ENCODE results near the gene DRG2.

The DRG2 gene

DNA sequence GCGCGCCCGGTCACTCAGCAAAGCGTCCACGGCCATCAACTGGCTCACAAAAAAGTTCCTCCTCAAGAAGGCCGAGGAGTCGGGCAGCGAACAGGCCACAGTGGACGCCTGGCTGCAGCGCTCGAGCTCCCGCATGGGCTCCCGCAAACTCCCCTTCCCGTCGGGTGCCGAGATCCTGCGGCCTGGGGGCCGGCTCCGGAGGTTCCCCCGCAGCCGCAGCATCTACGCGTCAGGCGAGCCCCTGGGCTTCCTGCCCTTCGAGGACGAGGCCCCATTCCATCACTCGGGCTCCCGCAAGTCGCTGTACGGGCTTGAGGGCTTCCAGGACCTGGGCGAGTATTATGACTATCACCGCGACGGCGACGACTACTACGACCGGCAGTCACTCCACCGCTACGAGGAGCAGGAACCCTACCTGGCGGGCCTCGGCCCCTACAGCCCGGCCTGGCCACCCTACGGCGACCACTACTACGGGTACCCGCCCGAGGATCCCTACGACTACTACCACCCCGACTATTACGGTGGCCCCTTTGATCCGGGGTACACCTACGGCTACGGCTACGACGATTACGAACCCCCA, 31.5 kb downstream of the DRG2 start:
- Histone ChIP-seq H3K23ac (ENCODE audit: low read length in 2 of 2) (no peak overlapping the region), H3K4me2 (ENCODE audit: low read length, poor library complexity, severe bottlenecking) (no peak overlapping the region), H4K91ac (ENCODE audit: low read length) (no peak overlapping the region), H2AK5ac (ENCODE audit: low read length, severe bottlenecking) (no peak overlapping the region), H3K9ac (ENCODE audit: low read length) (no peak overlapping the region), H3K36me3 (ENCODE audit: control insufficient read depth in 1 of 2, insufficient read depth in 2 of 2, low read depth in 1 of 2, low read length in 2 of 2) (no peaks in the 10 kb centered on the region), H3K18ac (ENCODE audit: low read depth in 1 of 2, low read length in 2 of 2) (no peak overlapping the region), H3K4me1 (ENCODE audit: control insufficient read depth, insufficient read depth, low read depth, low read length) (peaks cover 9% of the 10 kb centered on the region), H2BK15ac (ENCODE audit: low read depth, poor library complexity, severe bottlenecking) (no peak overlapping the region), H2BK120ac (ENCODE audit: low read depth, low read length) (no peak overlapping the region), H3K14ac (ENCODE audit: low read length in 2 of 2) (no peak overlapping the region), H3K79me1 (replicated peaks; ENCODE audit: low read length, poor library complexity, severe bottlenecking) (no peaks in the 10 kb centered on the region), H3K4ac (ENCODE audit: low read depth in 1 of 2, low read length in 2 of 2) (no peak overlapping the region), H3K27ac (ENCODE audit: low read length, poor library complexity, severe bottlenecking) (no peak overlapping the region), H3K9me3 (ENCODE audit: control insufficient read depth, low read length) (no peaks in the 10 kb centered on the region), H4K8ac (ENCODE audit: low read length) (no peak overlapping the region), H2BK12ac (ENCODE audit: low read length in 2 of 2) (no peak overlapping the region), H2BK5ac (ENCODE audit: low read depth, low read length, poor library complexity, severe bottlenecking) (no peak overlapping the region), H3K27me3 (ENCODE audit: control insufficient read depth in 1 of 2, insufficient read depth in 1 of 2, low read length in 2 of 2) (peaks cover 0 to 20% of the 10 kb centered on the region in 2 experiments), H3K4me3 (ENCODE audit: insufficient read depth in 1 of 2, low read depth in 1 of 2, low read length in 2 of 2) (no peak overlapping the region), H2AFZ (ENCODE audit: low read depth, low read length) (no peak overlapping the region)
- WGBS, result 97% methylated on average over 57 of the region's 57 CpGs
- DNase-seq, result no peak

- Histone ChIP-seq H3K4me2 (ENCODE audit: low read length, poor library complexity, severe bottlenecking) (no peak overlapping the region), H2AFZ (ENCODE audit: low read depth, low read length) (no peak overlapping the region), H3K27me3 (ENCODE audit: control insufficient read depth in 1 of 2, insufficient read depth in 1 of 2, low read length in 2 of 2) (peaks cover 0 to 26% of the 10 kb centered on the region in 2 experiments), H3K23ac (ENCODE audit: low read length in 2 of 2) (no peak overlapping the region), H3K18ac (ENCODE audit: low read depth in 1 of 2, low read length in 2 of 2) (no peak overlapping the region), H2BK5ac (ENCODE audit: low read depth, low read length, poor library complexity, severe bottlenecking) (no peak overlapping the region), H3K79me1 (replicated peaks; ENCODE audit: low read length, poor library complexity, severe bottlenecking) (no peaks in the 10 kb centered on the region), H2BK15ac (ENCODE audit: low read depth, poor library complexity, severe bottlenecking) (no peak overlapping the region), H2BK120ac (ENCODE audit: low read depth, low read length) (no peak overlapping the region), H3K14ac (ENCODE audit: low read length in 2 of 2) (no peak overlapping the region), H3K4ac (ENCODE audit: low read depth in 1 of 2, low read length in 2 of 2) (no peak overlapping the region), H4K8ac (ENCODE audit: low read length) (no peak overlapping the region), H2BK12ac (ENCODE audit: low read length in 2 of 2) (no peak overlapping the region), H3K9me3 (ENCODE audit: control insufficient read depth, low read length) (no peaks in the 10 kb centered on the region), H3K4me3 (ENCODE audit: insufficient read depth in 1 of 2, low read depth in 1 of 2, low read length in 2 of 2) (no peak overlapping the region), H3K36me3 (ENCODE audit: control insufficient read depth in 1 of 2, insufficient read depth in 2 of 2, low read depth in 1 of 2, low read length in 2 of 2) (no peaks in the 10 kb centered on the region), H3K27ac (ENCODE audit: low read length, poor library complexity, severe bottlenecking) (no peak overlapping the region), H2AK5ac (ENCODE audit: low read length, severe bottlenecking) (no peak overlapping the region), H3K9ac (ENCODE audit: low read length) (no peak overlapping the region), H4K91ac (ENCODE audit: low read length) (no peak overlapping the region), H3K4me1 (ENCODE audit: control insufficient read depth, insufficient read depth, low read depth, low read length) (peaks cover 5% of the 10 kb centered on the region)
- DNase-seq, result no peak
- WGBS, result 97% methylated on average over 30 of the region's 30 CpGs
Measured at GRCh38 chr17:18119938-18120337, 32.2 kb downstream of the DRG2 start.

DNA sequence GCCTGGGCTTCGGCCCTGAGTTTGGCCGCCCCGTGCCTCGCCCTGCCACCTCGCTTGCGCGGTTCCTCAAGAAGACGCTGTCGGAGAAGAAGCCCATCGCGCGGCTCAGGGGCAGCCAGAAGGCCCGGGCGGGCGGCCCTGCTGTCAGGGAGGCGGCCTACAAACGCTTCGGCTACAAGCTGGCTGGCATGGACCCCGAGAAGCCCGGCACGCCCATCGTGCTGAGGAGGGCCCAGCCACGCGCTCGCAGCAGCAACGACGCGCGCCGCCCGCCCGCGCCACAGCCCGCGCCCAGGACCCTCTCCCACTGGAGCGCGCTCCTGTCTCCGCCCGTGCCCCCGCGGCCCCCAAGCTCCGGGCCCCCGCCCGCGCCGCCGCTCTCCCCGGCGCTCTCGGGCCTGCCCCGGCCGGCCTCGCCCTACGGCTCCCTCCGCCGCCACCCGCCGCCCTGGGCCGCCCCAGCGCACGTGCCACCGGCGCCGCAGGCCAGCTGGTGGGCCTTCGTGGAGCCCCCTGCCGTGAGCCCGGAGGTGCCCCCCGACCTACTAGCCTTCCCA, 32.8 kb downstream of the DRG2 start:
- Histone ChIP-seq H3K9me3 (ENCODE audit: control insufficient read depth, low read length) (no peaks in the 10 kb centered on the region), H2BK15ac (ENCODE audit: low read depth, poor library complexity, severe bottlenecking) (no peak overlapping the region), H3K36me3 (ENCODE audit: control insufficient read depth in 1 of 2, insufficient read depth in 2 of 2, low read depth in 1 of 2, low read length in 2 of 2) (no peaks in the 10 kb centered on the region), H3K27me3 (ENCODE audit: control insufficient read depth in 1 of 2, insufficient read depth in 1 of 2, low read length in 2 of 2) (peaks cover 0 to 29% of the 10 kb centered on the region in 2 experiments), H3K4me1 (ENCODE audit: control insufficient read depth, insufficient read depth, low read depth, low read length) (peaks cover 4% of the 10 kb centered on the region), H2BK12ac (ENCODE audit: low read length in 2 of 2) (no peak overlapping the region), H3K4me2 (ENCODE audit: low read length, poor library complexity, severe bottlenecking) (no peak overlapping the region), H2AK5ac (ENCODE audit: low read length, severe bottlenecking) (no peak overlapping the region), H2BK5ac (ENCODE audit: low read depth, low read length, poor library complexity, severe bottlenecking) (no peak overlapping the region), H2AFZ (ENCODE audit: low read depth, low read length) (no peak overlapping the region), H3K27ac (ENCODE audit: low read length, poor library complexity, severe bottlenecking) (no peak overlapping the region), H3K4ac (ENCODE audit: low read depth in 1 of 2, low read length in 2 of 2) (no peak overlapping the region), H4K91ac (ENCODE audit: low read length) (no peak overlapping the region), H4K8ac (ENCODE audit: low read length) (no peak overlapping the region), H3K9ac (ENCODE audit: low read length) (no peak overlapping the region), H3K79me1 (replicated peaks; ENCODE audit: low read length, poor library complexity, severe bottlenecking) (no peaks in the 10 kb centered on the region), H3K23ac (ENCODE audit: low read length in 2 of 2) (no peak overlapping the region), H3K18ac (ENCODE audit: low read depth in 1 of 2, low read length in 2 of 2) (no peak overlapping the region), H3K4me3 (ENCODE audit: insufficient read depth in 1 of 2, low read depth in 1 of 2, low read length in 2 of 2) (no peak overlapping the region), H2BK120ac (ENCODE audit: low read depth, low read length) (no peak overlapping the region), H3K14ac (ENCODE audit: low read length in 2 of 2) (no peak overlapping the region)
- DNase-seq, result no peak
- 97% methylated on average over 68 of the region's 68 CpGs for WGBS

GRCh38 chr17:18121144-18121910, 33.6 kb downstream of the DRG2 start:
- no peak overlapping the region for H2AK5ac ChIP-seq (ENCODE audit: low read length, severe bottlenecking)
- H2BK12ac ChIP-seq (ENCODE audit: low read length in 2 of 2), result no peak overlapping the region
- H2AFZ ChIP-seq (ENCODE audit: low read depth, low read length), result no peak overlapping the region
- H3K9me3 ChIP-seq (ENCODE audit: control insufficient read depth, low read length), result no peaks in the 10 kb centered on the region
- no peak overlapping the region for H3K9ac ChIP-seq (ENCODE audit: low read length)
- no peak overlapping the region for H2BK120ac ChIP-seq (ENCODE audit: low read depth, low read length)
- H3K23ac ChIP-seq (ENCODE audit: low read length in 2 of 2), result no peak overlapping the region
- no peak overlapping the region for H4K91ac ChIP-seq (ENCODE audit: low read length)
- H2BK15ac ChIP-seq (ENCODE audit: low read depth, poor library complexity, severe bottlenecking), result no peak overlapping the region
- H3K4ac ChIP-seq (ENCODE audit: low read depth in 1 of 2, low read length in 2 of 2), result no peak overlapping the region
- WGBS, result 96% methylated on average over 54 of the region's 54 CpGs
- no peak overlapping the region for H3K27ac ChIP-seq (ENCODE audit: low read length, poor library complexity, severe bottlenecking)
- no peaks in the 10 kb centered on the region for H3K36me3 ChIP-seq (ENCODE audit: control insufficient read depth in 1 of 2, insufficient read depth in 2 of 2, low read depth in 1 of 2, low read length in 2 of 2)
- H3K14ac ChIP-seq (ENCODE audit: low read length in 2 of 2), result no peak overlapping the region
- H3K18ac ChIP-seq (ENCODE audit: low read depth in 1 of 2, low read length in 2 of 2), result no peak overlapping the region
- DNase-seq, result no peak
- peaks cover 4 to 37% of the 10 kb centered on the region in 2 experiments for H3K27me3 ChIP-seq (ENCODE audit: control insufficient read depth in 1 of 2, insufficient read depth in 1 of 2, low read length in 2 of 2)
- H4K8ac ChIP-seq (ENCODE audit: low read length), result no peak overlapping the region
- peaks cover 3% of the 10 kb centered on the region for H3K4me1 ChIP-seq (ENCODE audit: control insufficient read depth, insufficient read depth, low read depth, low read length)
- no peaks in the 10 kb centered on the region for H3K79me1 ChIP-seq (replicated peaks; ENCODE audit: low read length, poor library complexity, severe bottlenecking)
- no peak overlapping the region for H3K4me3 ChIP-seq (ENCODE audit: insufficient read depth in 1 of 2, low read depth in 1 of 2, low read length in 2 of 2)
- H3K4me2 ChIP-seq (ENCODE audit: low read length, poor library complexity, severe bottlenecking), result no peak overlapping the region
- no peak overlapping the region for H2BK5ac ChIP-seq (ENCODE audit: low read depth, low read length, poor library complexity, severe bottlenecking)

All from mesenchymal stem cell (in vitro differentiated cells and primary cell).